HCT116 (cell line): ENCODE data around the gene MTARC2. TPM values are rescaled to one million over a fixed set of nuclear protein-coding genes. Genes with fewer than 3 reads are reported as not detected.

Source experiments
- ATAC-seq: fragments of 200-7000 bp; cut with Tn5 transposase; 2 replicates; pipeline ENCODE4 v1.9.1; 2020; ENCODE audit warnings: mild to moderate bottlenecking, moderate library complexity
- BruUV-seq: library from RNA; stranded (reverse); fragments of 400-500 nt; replicated peaks from 2 replicates; lab custom pipeline; 2021; lab: Mats Ljungman, UMichigan
- CTCF ChIA-PET: fragments of 300-600 bp; sonication (Branson Sonifier 250); formaldehyde crosslinking; loops from one replicate; lab custom pipeline; 2021; ENCODE audit warnings: antibody characterized with exemption; lab: Charles Lee
- POLR2A ChIA-PET: fragments of 300-600, 350-600 bp; sonication (Branson Sonifier 250); formaldehyde crosslinking; loops from one replicate; lab custom pipeline; 2021; ENCODE audit warnings: antibody characterized with exemption; lab: Charles Lee
- RAD21 ChIA-PET, 2 experiments: fragments of 300-600 bp; sonication (Branson Sonifier 250); formaldehyde crosslinking; loops; one replicate each; lab custom pipeline; 2023; ENCODE audit warnings: low total read pairs in 2 of 2; ENCODE audit not compliant: uncharacterized antibody in 2 of 2, unreplicated experiment in 2 of 2, low non-redundant PET in 1 of 2; lab: Charles Lee
- DNase-seq: peaks from one replicate; pipeline ENCODE4 v3.0.0-alpha.2; 2010; ENCODE audit warnings: low read depth, low spot score
- H2AFZ ChIP-seq: fragments of 200-600 bp; shearing (Covaris generic), sonication (generic); 2 replicates; pipeline ENCODE4 v1.6.1; 2017; ENCODE audit warnings: low read depth, mixed run types, mixed read lengths, antibody characterized with exemption, low read length; ENCODE audit not compliant: poor library complexity, severe bottlenecking
- H3K27ac ChIP-seq: 2 replicates; pipeline ENCODE4 v1.5.1; 2012; ENCODE audit warnings: low read depth, low read length
- H3K27me3 ChIP-seq: fragments of 200-600 bp; sonication (generic); 2 replicates; pipeline ENCODE4 v1.6.1; 2016; ENCODE audit warnings: mixed run types, low read length, mixed read lengths; ENCODE audit not compliant: insufficient read depth
- H3K36me3 ChIP-seq, 2 experiments: fragments of 200-500 bp in 1 of 2; fragments of 200-600 bp in 1 of 2; sonication (Bioruptor generic) in 1 of 2; sonication (generic) in 1 of 2; 2 replicates each; pipeline versions ENCODE4 v1.5.1 to v1.6.1; 2014 to 2016; ENCODE audit warnings: low read length in 2 of 2, inconsistent platforms in 1 of 2, mixed read lengths in 1 of 2, mixed run types in 1 of 2; ENCODE audit not compliant: insufficient read depth in 2 of 2, control insufficient read depth in 1 of 2
- H3K4me1 ChIP-seq, 2 experiments: fragments of 200-600 bp in 1 of 2; sonication (generic) in 1 of 2; 2 replicates each; pipeline versions ENCODE4 v1.5.1 to v1.6.1; 2012 to 2017; ENCODE audit warnings: low read length in 2 of 2, inconsistent platforms in 1 of 2, mild to moderate bottlenecking in 1 of 2, mixed read lengths in 1 of 2, mixed run types in 1 of 2, moderate library complexity in 1 of 2; ENCODE audit not compliant: insufficient read depth in 2 of 2, control insufficient read depth in 1 of 2
- H3K4me2 ChIP-seq: fragments of 200-600 bp; sonication (generic); 2 replicates; pipeline ENCODE4 v1.6.1; 2017; ENCODE audit warnings: mixed run types, low read length, mixed read lengths
- H3K4me3 ChIP-seq, 2 experiments: fragments of 200-600 bp in 1 of 2; sonication (generic) in 1 of 2; replicated peaks in 1 of 2; 2 replicates each; pipeline ENCODE4 v1.5.1; 2011 to 2016; ENCODE audit warnings: low read length in 2 of 2, control low read depth in 1 of 2, low read depth in 1 of 2, mild to moderate bottlenecking in 1 of 2, mixed read lengths in 1 of 2, mixed run types in 1 of 2
- H3K79me2 ChIP-seq: fragments of 200-600 bp; sonication (generic); 2 replicates; pipeline ENCODE4 v1.6.1; 2017; ENCODE audit warnings: mild to moderate bottlenecking, mixed run types, low read length, moderate library complexity, mixed read lengths; ENCODE audit not compliant: insufficient read depth
- H3K9ac ChIP-seq: fragments of 200-600 bp; sonication (generic); 2 replicates; pipeline ENCODE4 v1.6.1; 2016; ENCODE audit warnings: low read length, mixed read lengths
- H3K9me2 ChIP-seq: fragments of 200-600 bp; sonication (generic), shearing (Covaris generic); 2 replicates; pipeline ENCODE4 v1.6.1; 2017; ENCODE audit warnings: mixed run types, mild to moderate bottlenecking, moderate library complexity; ENCODE audit not compliant: insufficient read depth
- H3K9me3 ChIP-seq, 2 experiments: fragments of 200-500 bp in 1 of 2; fragments of 200-600 bp in 1 of 2; sonication (Bioruptor generic) in 1 of 2; sonication (generic) in 1 of 2; 2 replicates each; pipeline ENCODE4 v1.6.1; 2014 to 2017; ENCODE audit warnings: low read length in 2 of 2, mixed read lengths in 2 of 2, inconsistent platforms in 1 of 2, low read depth in 1 of 2, mild to moderate bottlenecking in 1 of 2, mixed run types in 1 of 2, moderate library complexity in 1 of 2; ENCODE audit not compliant: control insufficient read depth in 1 of 2, insufficient read depth in 1 of 2
- H4K20me1 ChIP-seq: fragments of 200-600 bp; sonication (generic), shearing (Covaris generic); 2 replicates; pipeline ENCODE4 v1.6.1; 2017; ENCODE audit warnings: mixed run types, mild to moderate bottlenecking, moderate library complexity; ENCODE audit not compliant: insufficient read depth
- ATF3 ChIP-seq: IDR thresholded peaks from 2 replicates; pipeline ENCODE4 v1.6.1; 2012
- CBX3 ChIP-seq: IDR thresholded peaks from 2 replicates; pipeline ENCODE4 v1.6.1; 2012; ENCODE audit warnings: low read depth
- CTCF ChIP-seq, 3 experiments: fragments of 200-600 bp in 1 of 3; sonication (generic) in 1 of 3; IDR thresholded peaks in 2 of 3; conservative IDR thresholded peaks in 1 of 3; 2 replicates each; pipeline ENCODE4 v1.5.1; 2012 to 2017; ENCODE audit warnings: low read depth in 2 of 3, low read length in 2 of 3, antibody characterized with exemption in 1 of 3, borderline replicate concordance in 1 of 3, control low read depth in 1 of 3, mild to moderate bottlenecking in 1 of 3, mixed read lengths in 1 of 3, mixed run types in 1 of 3, moderate library complexity in 1 of 3; ENCODE audit not compliant: insufficient read depth in 1 of 3
- EGR1 ChIP-seq: IDR thresholded peaks from 2 replicates; pipeline ENCODE4 v1.6.1; 2012; ENCODE audit warnings: low read depth
- ELF1 ChIP-seq: IDR thresholded peaks from 2 replicates; pipeline ENCODE4 v1.6.1; 2012; ENCODE audit warnings: low read depth, borderline replicate concordance
- JUND ChIP-seq: IDR thresholded peaks from 2 replicates; pipeline ENCODE4 v1.6.1; 2012
- POLR2A ChIP-seq: IDR thresholded peaks from 2 replicates; pipeline ENCODE4 v1.7.0; 2011; ENCODE audit warnings: borderline replicate concordance; ENCODE audit not compliant: insufficient read depth, insufficient read length; ENCODE audit errors: extremely low read depth
- POLR2AphosphoS5 ChIP-seq: IDR thresholded peaks from 2 replicates; pipeline ENCODE4 v1.6.1; 2011; ENCODE audit warnings: mild to moderate bottlenecking, low read depth, low read length, moderate library complexity
- SP1 ChIP-seq: IDR thresholded peaks from 2 replicates; pipeline ENCODE4 v1.6.1; 2012; ENCODE audit warnings: low read depth
- ZBTB33 ChIP-seq: IDR thresholded peaks from 2 replicates; pipeline ENCODE4 v1.6.1; 2011; ENCODE audit warnings: mild to moderate bottlenecking, low read length, moderate library complexity; ENCODE audit not compliant: insufficient replicate concordance; ENCODE audit errors: extremely low read depth
- intact Hi-C: fragments of 100-400 bp; cut with micrococcal nuclease; formaldehyde crosslinking; loops from 2 replicates; pipeline ENCODE4 v1.10.0; 2022
- total RNA-seq: library from RNA; stranded (reverse); gene quantifications from one replicate; pipeline ENCODE4 v1.2.1, GENCODE V29; 2021; ENCODE audit not compliant: unreplicated experiment

MTARC2 gene
- total RNA-seq, 1 experiment from 2014 or later: 16.6 TPM

GRCh38 chr1:220776254-220776653 lies 28.1 kb downstream of the MTARC2 start:
- Histone ChIP-seq H3K4me3 (no peak overlapping the region), H3K79me2 (no peaks in the 10 kb centered on the region), H3K27ac (no peak overlapping the region), H4K20me1 (no peaks in the 10 kb centered on the region), H3K4me1 (no peaks in the 10 kb centered on the region), H3K36me3 (no peaks in the 10 kb centered on the region; a peak in 1 of 4 replicates), H3K9me2 (no peaks in the 10 kb centered on the region), H3K9me3 (no peaks in the 10 kb centered on the region), H2AFZ (no peak overlapping the region), H3K9ac (no peak overlapping the region), H3K4me2 (no peak overlapping the region; the same call in 1 of the 2 replicates), H3K27me3 (no peaks in the 10 kb centered on the region)
- ChIA-PET POLR2A (no interaction called here), CTCF (interaction anchor here (1.0 to 4.4 kb wide), 15 partner anchors 10 to 664 kb away, joined by 3 to 47 read pairs (median 5); partner anchors contain the start of genes MTARC1 and MTARC2), RAD21 (interaction anchor here (0.5 to 1.1 kb wide), 3 partner anchors 42 to 495 kb away, joined by 3 to 4 read pairs (median 3); no protein-coding TSS in a partner anchor)
- DNase-seq (no peak), ATAC-seq (no peak)
- no TSS peak for BruUV-seq
- TF ChIP-seq ATF3 (no peak), POLR2AphosphoS5 (no peak), ELF1 (no peak), POLR2A (no peak), SP1 (no peak), ZBTB33 (no peak), EGR1 (no peak), CBX3 (no peak), CTCF (IDR thresholded peaks at IDR 0.05 in 2 of 3, conservative IDR thresholded peaks at IDR 0.05 in 1 of 3; ENCODE audit: borderline replicate concordance in 1 of 3, insufficient read depth in 1 of 3, low read depth in 2 of 3, low read length in 2 of 3) (no peak), JUND (no peak)
- intact Hi-C loops: loop anchor here (1.0 to 10.0 kb wide), 8 partner anchors 86 to 781 kb away; partner anchors contain the start of genes C1orf115 and MARK1
